Esophagus muscularis mucosa (tissue), 4 donors: ENCODE results near the gene ABI3BP. TPM values are rescaled to one million over a fixed set of nuclear protein-coding genes. Genes with fewer than 3 reads are reported as not detected.

Source experiments
- DNase-seq: peaks from one replicate; pipeline ENCODE4 v3.0.0-alpha.2; 2017; ENCODE audit errors: extremely low spot score
- H3K27ac ChIP-seq, 4 donors: fragments of 200-600 bp; sonication (generic); replicated peaks in 1 of 4; 1 replicate in 3 of 4; 2 replicates in 1 of 4; pipeline ENCODE4 v1.5.1; 2016 to 2019; ENCODE audit warnings: mild to moderate bottlenecking in 1 of 4
- H3K27me3 ChIP-seq, 4 donors: fragments of 200-600 bp; sonication (generic); one replicate each; pipeline versions ENCODE4 v1.5.1 to v1.6.0; 2016 to 2019
- H3K36me3 ChIP-seq, 4 donors: fragments of 200-600 bp; sonication (generic); one replicate each; pipeline ENCODE4 v1.5.1; 2016 to 2019
- H3K4me1 ChIP-seq, 4 donors: fragments of 200-600 bp; sonication (generic); one replicate each; pipeline ENCODE4 v1.5.1; 2016 to 2019
- H3K4me3 ChIP-seq, 4 donors: fragments of 200-600 bp; sonication (generic); 1 replicate in 2 of 4; 2 replicates in 2 of 4; pipeline ENCODE4 v1.5.1; 2016 to 2019; ENCODE audit warnings: mild to moderate bottlenecking in 4 of 4, moderate library complexity in 1 of 4
- H3K9me3 ChIP-seq, 4 donors: fragments of 200-600 bp; sonication (generic); 1 replicate in 3 of 4; 2 replicates in 1 of 4; pipeline ENCODE4 v1.5.1; 2016 to 2019
- CTCF ChIP-seq, 3 experiments: fragments of 200-600 bp in 2 of 3; fragments of 450-650 bp in 1 of 3; sonication (generic) in 2 of 3; IDR thresholded peaks; one replicate each; pipeline ENCODE4 v1.5.1; 2017 to 2019; ENCODE audit warnings: antibody characterized with exemption in 3 of 3, mild to moderate bottlenecking in 2 of 3, moderate library complexity in 1 of 3
- EP300 ChIP-seq: sonication (generic); formaldehyde crosslinking; IDR thresholded peaks from one replicate; pipeline ENCODE4 v1.6.1; 2017; ENCODE audit warnings: antibody characterized with exemption
- POLR2A ChIP-seq: fragments of 450-650 bp; IDR thresholded peaks from one replicate; pipeline ENCODE4 v1.6.1; 2017; ENCODE audit warnings: antibody characterized with exemption, moderate library complexity, mild to moderate bottlenecking, low read depth
- POLR2AphosphoS5 ChIP-seq, 2 donors: sonication (generic); formaldehyde crosslinking; IDR thresholded peaks; one replicate each; pipeline ENCODE4 v1.6.1; 2017; ENCODE audit warnings: antibody characterized with exemption in 2 of 2
- WGBS: methylation state at CpG from one replicate; pipeline ENCODE4 v1.1.5; 2018; 5-methylcytosine and 5-hydroxymethylcytosine counted together
- intact Hi-C: fragments of 100-400 bp; cut with DNase I; formaldehyde crosslinking; loops from one replicate; pipeline ENCODE4 v1.15.1; 2023
- total RNA-seq, 4 donors: library from RNA; depleted of rRNA; stranded (reverse); fragments of >200 nt; gene quantifications; one replicate each; pipeline versions ENCODE4 v1.1.0 to v1.2.1, GENCODE V29; 2016

Gene ABI3BP
- total RNA-seq, 4 donors from 2014 or later, result 25.7 to 67.3 (median 61.5) TPM

DNA sequence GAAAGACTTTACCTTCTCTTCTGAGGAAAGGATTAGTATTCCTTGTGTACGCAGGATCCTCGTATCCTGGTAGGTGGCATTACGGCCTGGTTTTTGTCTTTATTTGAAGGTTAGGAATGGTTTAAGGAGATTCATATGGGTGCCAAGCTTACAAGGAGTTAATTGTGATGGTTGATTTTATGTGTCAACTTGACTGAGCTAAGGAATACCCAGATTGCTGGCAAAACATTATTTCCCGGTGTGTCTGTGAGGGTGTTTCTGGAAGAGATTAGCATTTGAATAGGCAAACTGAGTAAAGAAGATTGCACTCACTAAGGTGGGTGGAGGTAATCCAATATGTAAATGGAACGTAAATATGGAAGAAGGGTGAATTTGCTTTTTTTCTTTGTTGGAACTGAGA is 44.4 kb upstream of the ABI3BP start:
- TF ChIP-seq CTCF (IDR thresholded peaks at IDR 0.05), result no peak
- no peak for TF ChIP-seq POLR2A
- no peak for TF ChIP-seq POLR2AphosphoS5 (IDR thresholded peaks at IDR 0.05)
- TF ChIP-seq EP300, result no peak
- H3K4me3 ChIP-seq, result no peak overlapping the region
- H3K27me3 ChIP-seq, result no peaks in the 10 kb centered on the region
- no peak for DNase-seq
- intact Hi-C loops, result no loop called here
- H3K36me3 ChIP-seq, result no peaks in the 10 kb centered on the region
- WGBS, result 96% methylated on average over 5 of the region's 5 CpGs
- H3K9me3 ChIP-seq, result no peaks in the 10 kb centered on the region
- H3K27ac ChIP-seq, result no peak overlapping the region
- H3K4me1 ChIP-seq, result peaks cover 0 to 17% (median 13%) of the 10 kb centered on the region in 4 donors

- Histone ChIP-seq H3K36me3 (no peaks in the 10 kb centered on the region), H3K9me3 (peaks cover 0 to 4% (median 1%) of the 10 kb centered on the region in 4 donors), H3K27me3 (no peaks in the 10 kb centered on the region), H3K4me1 (peaks cover 0 to 13% (median 12%) of the 10 kb centered on the region in 4 donors), H3K27ac (peak overlapping the region in 1 of 4 donors; percentile 44), H3K4me3 (no peak overlapping the region)
- no peak for TF ChIP-seq POLR2A
- TF ChIP-seq EP300, result no peak
- TF ChIP-seq POLR2AphosphoS5 (IDR thresholded peaks at IDR 0.05), result no peak
- no peak for TF ChIP-seq CTCF (IDR thresholded peaks at IDR 0.05)
- intact Hi-C loops, result no loop called here
- DNase-seq, result no peak
- WGBS, result 95% methylated on average over 3 of the region's 3 CpGs
Observed at GRCh38 chr3:101036676-101037075, 43.5 kb upstream of the ABI3BP start.

DNA sequence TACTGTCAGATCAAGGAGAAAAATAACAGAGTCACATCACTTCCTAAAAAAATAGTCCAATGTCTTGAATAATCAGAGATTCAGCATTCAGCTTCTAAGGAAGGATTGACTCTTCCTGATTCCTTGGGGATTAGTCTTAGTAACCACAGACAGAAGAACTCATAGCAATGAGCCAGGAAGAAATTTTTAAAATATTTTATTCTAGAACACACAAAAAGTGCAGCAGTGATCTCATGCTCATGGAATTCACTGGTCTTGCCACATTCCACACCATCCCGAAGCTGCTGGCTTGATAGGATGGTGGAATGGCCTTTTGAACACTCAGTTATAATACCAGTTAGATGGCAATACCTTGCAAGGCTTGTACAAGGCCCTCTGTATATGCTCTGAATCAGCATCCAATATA is 43.0 kb upstream of the ABI3BP start:
- peaks cover 0 to 5% (median 2%) of the 10 kb centered on the region in 4 donors for H3K9me3 ChIP-seq
- DNase-seq, result no peak
- intact Hi-C loops, result no loop called here
- H3K4me1 ChIP-seq, result peaks cover 0 to 13% (median 12%) of the 10 kb centered on the region in 4 donors
- WGBS, result 0% methylated on average over 1 of the region's 1 CpG
- no peaks in the 10 kb centered on the region for H3K36me3 ChIP-seq
- H3K27me3 ChIP-seq, result no peaks in the 10 kb centered on the region
- no peak overlapping the region for H3K4me3 ChIP-seq
- H3K27ac ChIP-seq, result peak overlapping the region in 1 of 4 donors; percentile 44
- TF ChIP-seq POLR2A (no peak), POLR2AphosphoS5 (IDR thresholded peaks at IDR 0.05) (peak in 1 of 2 donors; percentile 47)

GRCh38 chr3:101027286-101027685 is 34.1 kb upstream of the ABI3BP start:
- intact Hi-C loops, result no loop called here

GRCh38 chr3:101026881-101027280 is 33.7 kb upstream of the ABI3BP start:
- 94% methylated on average over 2 of the region's 2 CpGs for WGBS
- Histone ChIP-seq H3K4me1 (no peaks in the 10 kb centered on the region), H3K36me3 (no peaks in the 10 kb centered on the region), H3K4me3 (no peak overlapping the region), H3K27me3 (no peaks in the 10 kb centered on the region), H3K9me3 (peaks cover 0 to 5% (median 2%) of the 10 kb centered on the region in 4 donors), H3K27ac (no peak overlapping the region)
- TF ChIP-seq EP300 (no peak), POLR2A (no peak), CTCF (IDR thresholded peaks at IDR 0.05) (no peak), POLR2AphosphoS5 (IDR thresholded peaks at IDR 0.05) (no peak)
- no peak for DNase-seq
- intact Hi-C loops, result no loop called here

More at GRCh38 chr3:101027286-101027685, 34.1 kb upstream of the ABI3BP start:
- TF ChIP-seq CTCF (IDR thresholded peaks at IDR 0.05) (no peak), EP300 (no peak), POLR2AphosphoS5 (IDR thresholded peaks at IDR 0.05) (no peak), POLR2A (no peak)
- no peaks in the 10 kb centered on the region for H3K4me1 ChIP-seq
- peaks cover 0 to 8% (median 3%) of the 10 kb centered on the region in 4 donors for H3K9me3 ChIP-seq
- H3K27ac ChIP-seq, result no peak overlapping the region
- no peak for DNase-seq
- H3K27me3 ChIP-seq, result no peaks in the 10 kb centered on the region
- no peaks in the 10 kb centered on the region for H3K36me3 ChIP-seq
- H3K4me3 ChIP-seq, result no peak overlapping the region
- WGBS, result 86% methylated on average over 5 of the region's 5 CpGs
